ENCODE results near the gene TTLL11.

DNA sequence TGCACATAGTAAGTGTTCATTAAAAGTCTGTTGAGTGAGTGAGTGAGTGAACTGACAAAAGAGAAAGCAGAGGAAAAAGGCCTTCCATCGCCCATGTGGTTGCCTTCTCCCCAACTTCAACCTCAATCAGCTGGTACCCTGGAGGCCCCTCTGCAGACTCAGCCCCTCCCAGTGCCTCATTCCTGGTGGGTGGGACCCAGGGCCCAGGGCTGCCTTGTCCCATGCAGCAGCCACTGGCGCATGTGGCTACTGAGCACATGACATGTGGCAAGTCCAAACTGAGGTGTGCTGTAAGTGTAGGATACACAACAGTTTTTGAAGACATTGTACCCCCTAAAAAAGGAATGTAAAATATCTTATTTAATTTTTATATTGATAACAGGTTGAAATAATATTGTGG lies 36.9 kb upstream of the TTLL11 start:
- TF ChIP-seq, protein P1, sequence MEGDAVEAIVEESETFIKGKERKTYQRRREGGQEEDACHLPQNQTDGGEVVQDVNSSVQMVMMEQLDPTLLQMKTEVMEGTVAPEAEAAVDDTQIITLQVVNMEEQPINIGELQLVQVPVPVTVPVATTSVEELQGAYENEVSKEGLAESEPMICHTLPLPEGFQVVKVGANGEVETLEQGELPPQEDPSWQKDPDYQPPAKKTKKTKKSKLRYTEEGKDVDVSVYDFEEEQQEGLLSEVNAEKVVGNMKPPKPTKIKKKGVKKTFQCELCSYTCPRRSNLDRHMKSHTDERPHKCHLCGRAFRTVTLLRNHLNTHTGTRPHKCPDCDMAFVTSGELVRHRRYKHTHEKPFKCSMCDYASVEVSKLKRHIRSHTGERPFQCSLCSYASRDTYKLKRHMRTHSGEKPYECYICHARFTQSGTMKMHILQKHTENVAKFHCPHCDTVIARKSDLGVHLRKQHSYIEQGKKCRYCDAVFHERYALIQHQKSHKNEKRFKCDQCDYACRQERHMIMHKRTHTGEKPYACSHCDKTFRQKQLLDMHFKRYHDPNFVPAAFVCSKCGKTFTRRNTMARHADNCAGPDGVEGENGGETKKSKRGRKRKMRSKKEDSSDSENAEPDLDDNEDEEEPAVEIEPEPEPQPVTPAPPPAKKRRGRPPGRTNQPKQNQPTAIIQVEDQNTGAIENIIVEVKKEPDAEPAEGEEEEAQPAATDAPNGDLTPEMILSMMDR (conservative IDR thresholded peaks at IDR 0.05; ENCODE audit: low read length), result no peak
- no peak for TF ChIP-seq EZH2phosphoT487 (IDR thresholded peaks at IDR 0.05; ENCODE audit: borderline replicate concordance)

Data from Loucy (cell line).